Fibroblast of lung (primary cell): ENCODE data around the gene CHGA. TPM values are rescaled to one million over a fixed set of nuclear protein-coding genes. Genes with fewer than 3 reads are reported as not detected.

Experiments used
- DNase-seq, 2 donors: peaks; one replicate each; pipeline versions ENCODE4 v3.0.0 to v3.0.0-alpha.2; 2010; ENCODE audit warnings: low read depth in 2 of 2
- H2AFZ ChIP-seq: 2 replicates; pipeline ENCODE4 v1.5.1; 2012; ENCODE audit warnings: low read length, control low read depth, inconsistent platforms
- H3K27ac ChIP-seq: 2 replicates; pipeline ENCODE4 v1.5.1; 2011; ENCODE audit warnings: low read length, control low read depth; ENCODE audit not compliant: insufficient read depth
- H3K27me3 ChIP-seq: 2 replicates; pipeline ENCODE4 v1.5.1; 2011; ENCODE audit warnings: mild to moderate bottlenecking, low read length; ENCODE audit not compliant: control insufficient read depth, insufficient read depth
- H3K36me3 ChIP-seq: 2 replicates; pipeline ENCODE4 v1.5.1; 2011; ENCODE audit warnings: low read length; ENCODE audit not compliant: control insufficient read depth, insufficient read depth
- H3K4me1 ChIP-seq: 2 replicates; pipeline ENCODE4 v1.5.1; 2011; ENCODE audit warnings: low read length; ENCODE audit not compliant: control insufficient read depth, insufficient read depth; ENCODE audit errors: extremely low read depth
- H3K4me2 ChIP-seq: 2 replicates; pipeline ENCODE4 v1.5.1; 2011; ENCODE audit warnings: low read length, control low read depth; ENCODE audit not compliant: insufficient read depth; ENCODE audit errors: extremely low read depth
- H3K4me3 ChIP-seq, 4 experiments: fragments of 200-600 bp in 1 of 4; sonication (generic) in 1 of 4; replicated peaks in 1 of 4; 2 replicates each; pipeline ENCODE4 v1.5.1; 2011 to 2016; ENCODE audit warnings: low read length in 4 of 4, low read depth in 3 of 4, mild to moderate bottlenecking in 3 of 4, control low read depth in 2 of 4, inconsistent platforms in 1 of 4, mixed read lengths in 1 of 4; ENCODE audit not compliant: insufficient read depth in 1 of 4; ENCODE audit errors: control extremely low read depth in 1 of 4
- H3K79me2 ChIP-seq: 2 replicates; pipeline ENCODE4 v1.5.1; 2012; ENCODE audit warnings: mild to moderate bottlenecking, low read length, inconsistent platforms; ENCODE audit not compliant: control insufficient read depth, insufficient read depth
- H3K9ac ChIP-seq: 2 replicates; pipeline ENCODE4 v1.5.1; 2011; ENCODE audit warnings: mild to moderate bottlenecking, low read length, control low read depth; ENCODE audit not compliant: insufficient read depth
- H3K9me3 ChIP-seq: 2 replicates; pipeline ENCODE4 v1.5.1; 2012; ENCODE audit warnings: low read depth, low read length; ENCODE audit not compliant: control insufficient read depth, insufficient read depth
- H4K20me1 ChIP-seq: 2 replicates; pipeline ENCODE4 v1.5.1; 2011; ENCODE audit warnings: low read length; ENCODE audit not compliant: control insufficient read depth, insufficient read depth; ENCODE audit errors: extremely low read depth
- CTCF ChIP-seq, 2 donors: IDR thresholded peaks in 1 of 2; conservative IDR thresholded peaks in 1 of 2; 1 replicate in 1 of 2; 2 replicates in 1 of 2; pipeline ENCODE4 v1.5.1; 2011 to 2012; ENCODE audit warnings: low read length in 2 of 2, control low read depth in 1 of 2, inconsistent platforms in 1 of 2, low read depth in 1 of 2, mild to moderate bottlenecking in 1 of 2
- EZH2 ChIP-seq: IDR thresholded peaks from 2 replicates; pipeline ENCODE4 v1.5.1; 2012; ENCODE audit warnings: low read length, control low read depth, mild to moderate bottlenecking; ENCODE audit errors: missing control alignments
- polyA plus RNA-seq, 2 donors: library from polyadenylated mRNA; depleted of rRNA in 1 of 2; stranded (reverse) in 1 of 2; unstranded in 1 of 2; fragments of >200 nt; gene quantifications; 2 replicates each; pipeline ENCODE4 v1.2.1, GENCODE V29; 2011 to 2012; ENCODE audit warnings: missing spikeins in 1 of 2
- total RNA-seq: library from RNA; depleted of rRNA; stranded (reverse); fragments of >200 nt; gene quantifications from 2 replicates; pipeline ENCODE4 v1.2.1, GENCODE V29; 2014

Gene CHGA
- total and polyA plus RNA-seq, 2 donors (not counting 1 experiment from before 2014, with no cell fraction given), result not detected

GRCh38 chr14:92984082-92984788 lies 61.3 kb downstream of the CHGA start:
- no peak overlapping the region for H3K4me2 ChIP-seq
- no peak for DNase-seq
- TF ChIP-seq EZH2 (no peak), CTCF (conservative IDR thresholded peaks at IDR 0.05 in 1 of 2, IDR thresholded peaks at IDR 0.05 in 1 of 2; ENCODE audit: low read depth in 1 of 2, low read length in 2 of 2) (no peak)
- H3K79me2 ChIP-seq, result no peaks in the 10 kb centered on the region
- no peak overlapping the region for H3K9ac ChIP-seq
- no peaks in the 10 kb centered on the region for H4K20me1 ChIP-seq
- H3K36me3 ChIP-seq, result no peaks in the 10 kb centered on the region
- no peak overlapping the region for H2AFZ ChIP-seq
- H3K4me1 ChIP-seq, result peaks cover 5% of the 10 kb centered on the region
- no peaks in the 10 kb centered on the region for H3K27me3 ChIP-seq
- H3K9me3 ChIP-seq, result no peaks in the 10 kb centered on the region
- no peak overlapping the region for H3K4me3 ChIP-seq
- no peak overlapping the region for H3K27ac ChIP-seq

Other genes with a start within 250 kb of the CHGA start
- gene LGMN, start 174.5 kb upstream of the CHGA start, total RNA-seq, result 22.3 and 22.6 TPM in 2 replicates
- gene LGMN, start 174.5 kb upstream of the CHGA start, polyA plus RNA-seq, result 25.5 and 61.0 TPM in 2 replicates
- gene GOLGA5, start 128.8 kb upstream of the CHGA start, total RNA-seq, result 46.9 and 47.3 TPM in 2 replicates
- gene GOLGA5, start 128.8 kb upstream of the CHGA start, polyA plus RNA-seq, result 44.8 and 71.1 TPM in 2 replicates
- gene ITPK1, start 192.8 kb downstream of the CHGA start, total RNA-seq, result 9.2 and 10.0 TPM in 2 replicates
- gene ITPK1, start 192.8 kb downstream of the CHGA start, polyA plus RNA-seq, result 23.1 and 26.0 TPM in 2 replicates